ENCODE results near the gene PARVB. TPM values are rescaled to one million over a fixed set of nuclear protein-coding genes. Genes with fewer than 3 reads are reported as not detected.

The PARVB gene
- total and polyA plus RNA-seq, 2 donors (not counting 3 experiments of a cell fraction or from before 2014, with no cell fraction given): 155 to 162 TPM

DNA sequence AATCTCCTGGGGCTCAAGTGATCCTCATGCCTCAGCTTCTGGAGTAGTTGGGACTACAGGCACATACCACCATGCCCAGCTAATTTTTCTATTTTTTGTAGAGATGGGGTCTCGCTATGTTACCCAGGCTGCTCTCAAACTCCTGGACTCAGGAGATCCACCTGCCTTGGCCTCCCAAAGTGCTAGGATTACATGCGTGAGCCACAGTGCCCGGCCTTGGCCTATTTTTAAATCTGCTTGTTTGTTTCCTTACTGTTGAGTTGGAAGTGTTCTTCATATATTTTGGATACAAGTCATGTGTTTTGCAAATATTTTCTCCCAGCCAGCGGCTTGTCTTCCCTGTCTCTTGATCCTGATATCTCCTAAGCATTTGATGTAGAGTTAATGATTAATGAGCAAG lies 5.0 kb downstream of the PARVB start:
- ChIA-PET POLR2A (no interaction called here), CTCF (interaction anchor here (0.9 to 1.4 kb wide), 2 partner anchors 36 to 57 kb away, joined by 3 to 4 read pairs; no protein-coding TSS in a partner anchor)
- BruUV-seq (replicated peaks): no TSS peak
- Histone ChIP-seq H3K4me2 (ENCODE audit: insufficient read depth, low read length) (no peak overlapping the region), H3K9me3 (replicated peaks; ENCODE audit: control insufficient read depth, insufficient read depth, low read length) (no peaks in the 10 kb centered on the region), H3K27me3 (ENCODE audit: control insufficient read depth in 2 of 2, insufficient read depth in 2 of 2, low read length in 2 of 2) (no peaks in the 10 kb centered on the region), H3K36me3 (ENCODE audit: control insufficient read depth in 2 of 2, extremely low read depth in 1 of 2, insufficient read depth in 2 of 2, low read length in 2 of 2) (peaks cover 0 to 4% of the 10 kb centered on the region in 2 experiments), H3K4me1 (ENCODE audit: control insufficient read depth, extremely low read depth, insufficient read depth, low read length) (peaks cover 57% of the 10 kb centered on the region), H4K20me1 (replicated peaks; ENCODE audit: control insufficient read depth, extremely low read depth, insufficient read depth, low read length) (no peaks in the 10 kb centered on the region), H3K27ac (ENCODE audit: insufficient read depth, low read depth, low read length) (no peak overlapping the region), H3K9ac (replicated peaks; ENCODE audit: extremely low read depth, insufficient read depth, low read length) (no peak overlapping the region), H3K9me1 (replicated peaks; ENCODE audit: control insufficient read depth, extremely low read depth, insufficient read depth, low read length) (no peaks in the 10 kb centered on the region), H3K79me2 (ENCODE audit: control insufficient read depth, insufficient read depth, low read length) (peaks cover 78% of the 10 kb centered on the region), H2AFZ (ENCODE audit: low read depth, low read length) (no peak overlapping the region), H3K4me3 (replicated peaks in 1 of 3; ENCODE audit: insufficient read depth in 1 of 3, low read depth in 1 of 3, low read length in 3 of 3) (no peak overlapping the region)
- TF ChIP-seq EZH2 (IDR thresholded peaks at IDR 0.05; ENCODE audit: borderline replicate concordance, low read depth, low read length, severe bottlenecking): no peak
- no peak for TF ChIP-seq POLR2AphosphoS5 (IDR thresholded peaks at IDR 0.05; ENCODE audit: insufficient read depth, low read depth, low read length)
- TF ChIP-seq, protein P1, sequence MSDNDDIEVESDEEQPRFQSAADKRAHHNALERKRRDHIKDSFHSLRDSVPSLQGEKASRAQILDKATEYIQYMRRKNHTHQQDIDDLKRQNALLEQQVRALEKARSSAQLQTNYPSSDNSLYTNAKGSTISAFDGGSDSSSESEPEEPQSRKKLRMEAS (IDR thresholded peaks at IDR 0.05; ENCODE audit: insufficient read depth, insufficient read length): no peak
- no peak for TF ChIP-seq POLR2A (IDR thresholded peaks at IDR 0.05; ENCODE audit: low read depth, low read length)
- TF ChIP-seq GATA2 (IDR thresholded peaks at IDR 0.05; ENCODE audit: insufficient read depth, insufficient read length, low read depth, low read length): no peak
- TF ChIP-seq, protein P2, sequence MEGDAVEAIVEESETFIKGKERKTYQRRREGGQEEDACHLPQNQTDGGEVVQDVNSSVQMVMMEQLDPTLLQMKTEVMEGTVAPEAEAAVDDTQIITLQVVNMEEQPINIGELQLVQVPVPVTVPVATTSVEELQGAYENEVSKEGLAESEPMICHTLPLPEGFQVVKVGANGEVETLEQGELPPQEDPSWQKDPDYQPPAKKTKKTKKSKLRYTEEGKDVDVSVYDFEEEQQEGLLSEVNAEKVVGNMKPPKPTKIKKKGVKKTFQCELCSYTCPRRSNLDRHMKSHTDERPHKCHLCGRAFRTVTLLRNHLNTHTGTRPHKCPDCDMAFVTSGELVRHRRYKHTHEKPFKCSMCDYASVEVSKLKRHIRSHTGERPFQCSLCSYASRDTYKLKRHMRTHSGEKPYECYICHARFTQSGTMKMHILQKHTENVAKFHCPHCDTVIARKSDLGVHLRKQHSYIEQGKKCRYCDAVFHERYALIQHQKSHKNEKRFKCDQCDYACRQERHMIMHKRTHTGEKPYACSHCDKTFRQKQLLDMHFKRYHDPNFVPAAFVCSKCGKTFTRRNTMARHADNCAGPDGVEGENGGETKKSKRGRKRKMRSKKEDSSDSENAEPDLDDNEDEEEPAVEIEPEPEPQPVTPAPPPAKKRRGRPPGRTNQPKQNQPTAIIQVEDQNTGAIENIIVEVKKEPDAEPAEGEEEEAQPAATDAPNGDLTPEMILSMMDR (IDR thresholded peaks at IDR 0.05; ENCODE audit: extremely low read depth in 1 of 2, insufficient read depth in 1 of 2, low read depth in 1 of 2, low read length in 2 of 2): no peak
- TF ChIP-seq JUN (IDR thresholded peaks at IDR 0.05; ENCODE audit: borderline replicate concordance, insufficient read depth, insufficient read length, low read depth): no peak
- no peak for TF ChIP-seq FOS (IDR thresholded peaks at IDR 0.05; ENCODE audit: borderline replicate concordance, insufficient read depth, low read length)
- no peak for TF ChIP-seq MYC (IDR thresholded peaks at IDR 0.05; ENCODE audit: low read depth, low read length)
- FAIRE-seq (peak; percentile 60), DNase-seq (ENCODE audit: low read depth, low spot score) (no peak)
- intact Hi-C loops (cut with micrococcal nuclease): loop anchor here (5.0 to 10.0 kb wide), 2 partner anchors 38 to 1286 kb away; no protein-coding TSS in a partner anchor
- dilution Hi-C loops (cut with MboI; ENCODE audit: extremely low pct_ligation_motif_present, low sequenced_read_pairs): no loop called here

Data from endothelial cell of umbilical vein (primary cell).